ENCODE data around the gene ARHGEF12. TPM values are rescaled to one million over a fixed set of nuclear protein-coding genes. Genes with fewer than 3 reads are reported as not detected.

The ARHGEF12 gene
- polyA plus RNA-seq, 3 donors = 0.25 to 0.87 (median 0.27) TPM

GRCh38 chr11:120455487-120455886, 119.3 kb downstream of the ARHGEF12 start:
- H4K20me1 ChIP-seq (ENCODE audit: insufficient read depth, low read length) = no peaks in the 10 kb centered on the region
- H3K36me3 ChIP-seq (replicated peaks in 1 of 2; ENCODE audit: control insufficient read depth in 1 of 2, insufficient read depth in 2 of 2, low read length in 2 of 2) = no peaks in the 10 kb centered on the region

GRCh38 chr11:120457996-120458395, 121.8 kb downstream of the ARHGEF12 start:
- no peaks in the 10 kb centered on the region for H3K4me1 ChIP-seq (ENCODE audit: control insufficient read depth in 1 of 2, insufficient read depth in 2 of 2, low read length in 2 of 2)
- H3K27me3 Mint-ChIP-seq (ENCODE audit: low read depth in 3 of 3) = peaks cover under 1 to 10% (median 2%) of the 10 kb centered on the region in 3 donors
- H2AFZ ChIP-seq (ENCODE audit: insufficient read depth, low read depth, low read length, poor library complexity, severe bottlenecking) = no peak overlapping the region
- TF ChIP-seq CTCF (IDR thresholded peaks at IDR 0.05) = no peak
- H3K4me2 ChIP-seq (replicated peaks; ENCODE audit: extremely low read depth, low read length, poor library complexity, severe bottlenecking) = no peak overlapping the region
- H3K4me1 Mint-ChIP-seq = no peaks in the 10 kb centered on the region
- H3K79me2 ChIP-seq (ENCODE audit: insufficient read depth, low read length) = no peaks in the 10 kb centered on the region
- H3K9me3 Mint-ChIP-seq = no peaks in the 10 kb centered on the region
- no peak for DNase-seq
- intact Hi-C loops (cut with micrococcal nuclease) = no loop called here
- no peaks in the 10 kb centered on the region for H3K27me3 ChIP-seq (ENCODE audit: control insufficient read depth in 2 of 2, insufficient read depth in 2 of 2, low read length in 2 of 2)
- no peak overlapping the region for H3K27ac ChIP-seq (ENCODE audit: low read depth in 1 of 2, low read length in 2 of 2)
- no peaks in the 10 kb centered on the region for H4K20me1 ChIP-seq (ENCODE audit: insufficient read depth, low read length)
- no peaks in the 10 kb centered on the region for H3K36me3 Mint-ChIP-seq
- no peaks in the 10 kb centered on the region for H3K36me3 ChIP-seq (replicated peaks in 1 of 2; ENCODE audit: control insufficient read depth in 1 of 2, insufficient read depth in 2 of 2, low read length in 2 of 2)
- H3K27ac Mint-ChIP-seq = no peak overlapping the region
- no peaks in the 10 kb centered on the region for H3K9me3 ChIP-seq (replicated peaks in 1 of 2; ENCODE audit: control insufficient read depth in 1 of 2, insufficient read depth in 1 of 2, low read length in 2 of 2)
- H3K4me3 Mint-ChIP-seq = no peak overlapping the region
- WGBS (ENCODE audit: insufficient coverage) = no CpG with 5 or more reads among the region's 1 CpG
- no peak overlapping the region for H3K9ac ChIP-seq (ENCODE audit: insufficient read depth, low read length, poor library complexity, severe bottlenecking)
- H3K4me3 ChIP-seq (replicated peaks in 1 of 3; ENCODE audit: low read depth in 2 of 3, low read length in 3 of 3) = no peak overlapping the region

More at GRCh38 chr11:120455487-120455886, 119.3 kb downstream of the ARHGEF12 start:
- Histone ChIP-seq H3K27me3 (ENCODE audit: control insufficient read depth in 2 of 2, insufficient read depth in 2 of 2, low read length in 2 of 2) (no peaks in the 10 kb centered on the region), H3K27ac (ENCODE audit: low read depth in 1 of 2, low read length in 2 of 2) (no peak overlapping the region), H3K9ac (ENCODE audit: insufficient read depth, low read length, poor library complexity, severe bottlenecking) (no peak overlapping the region), H3K79me2 (ENCODE audit: insufficient read depth, low read length) (no peaks in the 10 kb centered on the region), H3K4me2 (replicated peaks; ENCODE audit: extremely low read depth, low read length, poor library complexity, severe bottlenecking) (no peak overlapping the region), H3K4me3 (replicated peaks in 1 of 3; ENCODE audit: low read depth in 2 of 3, low read length in 3 of 3) (no peak overlapping the region), H3K4me1 (ENCODE audit: control insufficient read depth in 1 of 2, insufficient read depth in 2 of 2, low read length in 2 of 2) (no peaks in the 10 kb centered on the region), H3K9me3 (replicated peaks in 1 of 2; ENCODE audit: control insufficient read depth in 1 of 2, insufficient read depth in 1 of 2, low read length in 2 of 2) (no peaks in the 10 kb centered on the region), H2AFZ (ENCODE audit: insufficient read depth, low read depth, low read length, poor library complexity, severe bottlenecking) (no peak overlapping the region)
- Mint-ChIP-seq H3K27me3 (ENCODE audit: low read depth in 3 of 3) (peaks cover 6 to 12% (median 9%) of the 10 kb centered on the region in 3 donors), H3K4me1 (no peaks in the 10 kb centered on the region), H3K4me3 (no peak overlapping the region), H3K36me3 (no peaks in the 10 kb centered on the region), H3K9me3 (peaks cover 0 to 3% (median 0%) of the 10 kb centered on the region in 7 donors), H3K27ac (no peak overlapping the region)
- no peak for DNase-seq
- intact Hi-C loops (cut with micrococcal nuclease) = no loop called here
- TF ChIP-seq CTCF (IDR thresholded peaks at IDR 0.05) = no peak
